K562 treated with DMSO at 1 percent for 48 hours (cell line): ENCODE data around the gene SLC30A2. TPM values are rescaled to one million over a fixed set of nuclear protein-coding genes. Genes with fewer than 3 reads are reported as not detected.

Source experiments
- total RNA-seq: library from RNA; unstranded; fragments of 300-600 nt; gene quantifications from 2 replicates; pipeline ENCODE4 v1.2.3, GENCODE V29; 2022; ENCODE audit warnings: low replicate concordance; ENCODE audit errors: extremely low read depth

Gene SLC30A2, protein sequence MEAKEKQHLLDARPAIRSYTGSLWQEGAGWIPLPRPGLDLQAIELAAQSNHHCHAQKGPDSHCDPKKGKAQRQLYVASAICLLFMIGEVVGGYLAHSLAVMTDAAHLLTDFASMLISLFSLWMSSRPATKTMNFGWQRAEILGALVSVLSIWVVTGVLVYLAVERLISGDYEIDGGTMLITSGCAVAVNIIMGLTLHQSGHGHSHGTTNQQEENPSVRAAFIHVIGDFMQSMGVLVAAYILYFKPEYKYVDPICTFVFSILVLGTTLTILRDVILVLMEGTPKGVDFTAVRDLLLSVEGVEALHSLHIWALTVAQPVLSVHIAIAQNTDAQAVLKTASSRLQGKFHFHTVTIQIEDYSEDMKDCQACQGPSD
- not detected in 2 replicates for total RNA-seq

DNA sequence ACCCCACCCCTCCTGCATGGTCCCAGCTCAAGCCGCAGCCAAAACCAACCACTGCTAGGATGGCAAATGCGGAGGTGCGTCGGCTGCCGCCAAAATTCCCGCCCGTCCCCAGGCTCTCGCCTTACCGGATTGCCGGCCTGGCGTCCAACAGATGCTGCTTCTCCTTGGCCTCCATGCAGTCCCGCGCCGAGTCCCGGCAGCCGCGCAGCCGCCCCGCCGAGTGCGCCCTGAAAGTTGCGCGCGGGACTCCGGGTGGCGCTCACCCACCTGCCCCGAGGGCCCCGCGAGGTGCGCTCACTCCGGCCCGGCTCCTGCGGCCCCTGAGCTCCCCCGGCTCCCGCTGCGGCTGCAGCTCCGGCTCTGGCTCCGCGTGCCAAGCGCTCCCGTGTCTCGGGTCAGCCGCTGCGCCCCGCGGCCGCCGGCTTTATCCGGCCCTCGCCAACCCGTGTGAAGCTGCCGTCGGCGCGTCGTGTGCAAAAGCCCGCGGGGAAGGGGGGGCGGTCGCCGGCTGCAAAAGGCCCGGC lies at the start of gene SLC30A2:
SLC30A2 (minus strand) TSS at position 397 of the 524 bp plus-strand sequence; CDS start at position 175, 222 bp downstream.

DNA sequence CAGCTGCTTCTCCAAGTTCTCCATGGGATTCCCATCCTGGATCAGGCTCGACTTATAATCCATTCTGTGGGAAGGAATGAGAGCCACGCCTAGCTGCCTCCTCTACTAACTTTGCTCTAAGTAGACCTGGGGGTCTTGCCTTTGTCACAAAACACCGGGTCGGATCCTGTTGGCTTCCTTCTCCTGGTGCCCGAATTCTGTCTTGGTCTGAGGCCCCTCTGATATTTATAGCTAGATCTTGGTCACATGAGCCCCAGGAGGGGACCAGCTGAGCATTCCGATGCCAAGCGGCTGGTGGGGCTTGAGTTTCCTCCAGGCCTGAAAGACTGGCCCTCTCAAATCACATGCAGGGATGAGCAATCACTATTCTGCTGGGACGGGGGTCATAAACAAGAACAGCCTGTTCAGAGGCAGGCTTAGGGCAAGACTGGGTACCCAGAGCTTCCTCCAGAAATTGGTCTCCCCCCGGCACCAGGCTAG lies 21.6 kb upstream of the SLC30A2 start, which contains the start of gene TRIM63:
TRIM63 (minus strand) TSS at position 199 of the 480 bp plus-strand sequence; CDS start at position 63, 136 bp downstream.

DNA sequence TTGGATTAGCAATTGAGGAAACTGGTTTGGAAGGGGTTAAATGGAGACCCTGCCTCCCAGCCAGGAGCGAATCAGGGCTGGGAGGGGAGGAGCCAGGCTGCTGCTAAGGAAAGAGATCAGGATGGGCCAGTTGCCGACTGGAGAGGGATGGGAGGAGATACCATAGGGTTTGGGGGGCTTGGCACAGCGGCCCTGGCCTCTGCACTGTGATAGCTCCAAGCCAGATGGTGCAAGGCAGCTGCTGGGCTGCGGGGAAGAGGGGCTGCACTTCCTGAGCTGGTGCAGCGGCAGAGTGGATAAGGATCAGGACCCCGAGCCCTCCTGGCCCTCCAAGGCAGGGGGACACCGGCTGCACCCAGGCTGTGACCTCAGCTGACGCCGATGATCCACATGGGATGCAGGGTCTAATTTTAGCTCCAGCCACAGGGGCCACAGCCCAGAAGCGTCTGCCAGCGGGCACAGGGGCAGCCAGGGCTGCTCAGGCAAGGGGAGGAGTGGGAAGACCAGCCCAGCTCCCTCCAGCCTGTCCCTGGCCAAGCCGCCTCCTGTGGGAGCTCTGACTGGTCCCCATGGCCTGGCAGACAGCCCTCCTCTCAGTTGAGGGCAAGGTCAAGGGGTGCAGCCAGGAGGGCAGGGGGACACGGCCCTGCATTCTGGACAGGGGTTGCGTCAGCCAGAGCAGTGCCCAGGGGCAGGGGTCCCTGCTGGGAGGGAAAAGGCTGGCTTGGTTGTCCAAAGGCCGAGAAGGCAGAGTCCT lies 24.1 kb downstream of the SLC30A2 start, which contains the start of gene EXTL1:
EXTL1 (plus strand) TSS at position 129 of the 757 bp plus-strand sequence. CDS start 872 bp downstream, outside the sequence.

DNA sequence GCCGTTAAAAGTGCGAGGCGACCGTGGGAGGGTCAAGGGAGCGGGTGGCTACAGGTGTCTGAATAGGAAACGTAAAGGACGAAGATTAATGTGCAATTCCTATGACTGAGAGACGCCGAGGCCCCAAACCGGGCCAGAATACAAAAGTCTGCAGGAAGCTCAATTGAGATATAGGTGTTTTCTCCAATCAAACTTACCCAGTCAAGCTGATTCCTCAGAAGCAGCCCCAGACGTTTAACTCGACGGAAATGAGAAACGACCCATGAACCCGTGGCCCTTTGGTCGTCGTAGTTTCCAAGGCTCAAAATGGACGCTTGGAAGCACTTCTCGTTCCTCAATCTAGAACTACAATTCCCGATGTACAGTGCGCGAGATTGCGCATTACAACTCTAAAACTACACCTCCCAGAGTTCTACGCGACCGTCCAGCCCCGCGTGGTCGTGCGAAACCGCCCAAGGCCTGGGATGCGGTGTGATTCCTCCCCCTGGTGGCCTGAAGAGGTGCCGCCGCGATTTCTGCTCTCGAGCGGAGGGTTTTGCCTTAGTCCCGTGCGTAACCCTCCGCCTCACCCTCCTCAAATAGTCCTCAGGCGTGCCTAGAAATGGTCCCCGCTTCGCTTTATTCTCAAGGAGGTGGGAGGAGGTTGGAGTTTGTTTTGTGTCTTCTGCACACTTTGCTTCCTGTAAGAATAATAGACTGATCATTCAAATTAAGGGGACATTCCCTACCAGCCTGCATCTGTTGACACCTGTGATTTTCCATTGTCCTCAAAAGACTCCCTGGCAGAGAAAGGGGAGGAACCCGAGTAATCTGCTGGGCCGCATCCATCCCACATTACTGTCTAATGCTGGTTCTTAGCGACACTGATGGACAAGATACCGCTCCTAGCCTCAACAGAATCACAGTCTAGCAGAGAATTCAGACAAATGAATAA lies 47.8 kb downstream of the SLC30A2 start, which contains the start of gene PAFAH2:
PAFAH2 (minus strand) TSS at position 236 of the 934 bp plus-strand sequence. CDS start 7,247 bp downstream, outside the sequence.

Other genes with a start within 250 kb of the SLC30A2 start
- gene SELENON, start 245.9 kb downstream of the SLC30A2 start, total RNA-seq, result not detected in 2 replicates
- 870 TPM in 1 of 2 replicates, not detected in the other for gene MTFR1L, start 226.2 kb downstream of the SLC30A2 start, total RNA-seq
- gene AUNIP, start 186.7 kb downstream of the SLC30A2 start, total RNA-seq, result not detected in 2 replicates
- gene PAQR7, start 170.4 kb downstream of the SLC30A2 start, total RNA-seq, result not detected in 2 replicates
- not detected in 2 replicates for gene STMN1, start 139.7 kb downstream of the SLC30A2 start, total RNA-seq
- not detected in 2 replicates for gene PAFAH2, start 48.1 kb downstream of the SLC30A2 start, total RNA-seq
- gene EXTL1, start 24.3 kb downstream of the SLC30A2 start, total RNA-seq, result not detected in 2 replicates
- gene TRIM63, start 21.5 kb upstream of the SLC30A2 start, total RNA-seq, result not detected in 2 replicates
- gene PDIK1L, start 65.7 kb upstream of the SLC30A2 start, total RNA-seq, result not detected in 2 replicates
- gene FAM110D, start 113.0 kb upstream of the SLC30A2 start, total RNA-seq, result not detected in 2 replicates
- gene C1orf232, start 122.8 kb upstream of the SLC30A2 start, total RNA-seq, result not detected in 2 replicates
- not detected in 2 replicates for gene ZNF593, start 123.8 kb upstream of the SLC30A2 start, total RNA-seq
- gene ZNF593OS, start 125.7 kb upstream of the SLC30A2 start, total RNA-seq, result not detected in 2 replicates
- gene CNKSR1, start 131.4 kb upstream of the SLC30A2 start, total RNA-seq, result not detected in 2 replicates
- gene CATSPER4, start 144.5 kb upstream of the SLC30A2 start, total RNA-seq, result not detected in 2 replicates
- not detected in 2 replicates for gene CEP85, start 188.1 kb upstream of the SLC30A2 start, total RNA-seq
- gene SH3BGRL3, start 234.0 kb upstream of the SLC30A2 start, total RNA-seq, result not detected in 2 replicates